RWPE1 (cell line): Measurements from ENCODE around the gene KRT1.

Experiments used
- CTCF ChIA-PET: fragments of 350-600 bp; sonication (Branson Sonifier 250); formaldehyde crosslinking; extraction: SDS; loops from one replicate; lab custom pipeline; 2021; lab: Yijun Ruan, JAX
- POLR2A ChIA-PET: fragments of 400-600 bp; formaldehyde crosslinking; extraction: SDS; loops from one replicate; lab custom pipeline; 2020; ENCODE audit warnings: antibody characterized with exemption; ENCODE audit not compliant: low non-redundant PET; lab: Yijun Ruan, JAX
- DNase-seq: peaks from one replicate; pipeline ENCODE4 v3.0.0; 2012; ENCODE audit warnings: low spot score
- H3K27ac ChIP-seq: fragments of 450-650 bp; 2 replicates; pipeline ENCODE4 v1.5.1; 2017
- TF ChIP-seq, protein P1 (sequence below): fragments of 450-650 bp; conservative IDR thresholded peaks from 2 replicates; pipeline ENCODE4 v1.5.1; 2017; ENCODE audit warnings: low read depth, mild to moderate bottlenecking

Gene KRT1

DNA sequence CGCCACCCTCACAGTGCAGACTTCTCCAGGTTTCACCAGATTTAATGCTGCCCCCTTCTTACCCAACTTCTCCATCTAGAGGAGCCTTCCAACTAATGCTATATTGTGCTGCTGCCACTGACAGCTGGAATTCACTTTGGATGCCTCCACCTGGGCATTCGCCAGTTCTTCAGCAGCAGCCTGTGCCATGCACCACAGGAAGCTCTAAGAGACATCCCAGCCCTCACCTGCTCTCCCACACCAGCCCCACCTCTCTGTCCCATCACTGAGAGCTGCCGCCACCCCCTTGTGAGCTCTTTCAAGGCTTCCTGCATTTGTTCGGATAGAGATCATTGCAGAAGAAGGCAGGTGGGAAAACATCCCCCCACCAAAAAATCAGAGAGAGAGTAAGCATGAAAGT, 23.6 kb downstream of the KRT1 start:
- DNase-seq: no peak
- TF ChIP-seq, protein P1, sequence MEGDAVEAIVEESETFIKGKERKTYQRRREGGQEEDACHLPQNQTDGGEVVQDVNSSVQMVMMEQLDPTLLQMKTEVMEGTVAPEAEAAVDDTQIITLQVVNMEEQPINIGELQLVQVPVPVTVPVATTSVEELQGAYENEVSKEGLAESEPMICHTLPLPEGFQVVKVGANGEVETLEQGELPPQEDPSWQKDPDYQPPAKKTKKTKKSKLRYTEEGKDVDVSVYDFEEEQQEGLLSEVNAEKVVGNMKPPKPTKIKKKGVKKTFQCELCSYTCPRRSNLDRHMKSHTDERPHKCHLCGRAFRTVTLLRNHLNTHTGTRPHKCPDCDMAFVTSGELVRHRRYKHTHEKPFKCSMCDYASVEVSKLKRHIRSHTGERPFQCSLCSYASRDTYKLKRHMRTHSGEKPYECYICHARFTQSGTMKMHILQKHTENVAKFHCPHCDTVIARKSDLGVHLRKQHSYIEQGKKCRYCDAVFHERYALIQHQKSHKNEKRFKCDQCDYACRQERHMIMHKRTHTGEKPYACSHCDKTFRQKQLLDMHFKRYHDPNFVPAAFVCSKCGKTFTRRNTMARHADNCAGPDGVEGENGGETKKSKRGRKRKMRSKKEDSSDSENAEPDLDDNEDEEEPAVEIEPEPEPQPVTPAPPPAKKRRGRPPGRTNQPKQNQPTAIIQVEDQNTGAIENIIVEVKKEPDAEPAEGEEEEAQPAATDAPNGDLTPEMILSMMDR: no peak
- ChIA-PET POLR2A (no interaction called here), CTCF (interaction anchor here (0.9 kb wide), 1 partner anchor 223 kb away, joined by 3 read pairs; no protein-coding TSS in a partner anchor)
- H3K27ac ChIP-seq: no peak overlapping the region

DNA sequence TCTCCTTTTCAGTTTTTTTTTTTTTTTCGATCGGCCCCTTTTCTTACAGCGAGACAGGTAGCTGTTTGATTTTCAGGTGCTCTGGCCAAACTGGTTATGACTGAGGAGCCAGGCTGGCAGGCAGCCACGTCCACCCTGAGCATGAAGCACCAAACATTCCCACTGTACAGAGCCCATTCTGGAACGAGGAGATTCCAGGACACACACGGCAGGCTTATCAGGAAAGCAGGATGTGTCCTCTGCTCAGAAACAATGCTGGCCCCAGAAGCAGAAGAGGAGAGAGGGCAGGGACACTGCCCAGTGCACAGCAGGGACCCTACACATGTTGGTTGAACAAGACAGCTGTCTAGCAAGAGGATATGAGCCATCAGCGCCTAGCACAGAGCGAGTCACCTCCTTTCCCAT, 24.5 kb downstream of the KRT1 start:
- ChIA-PET POLR2A (no interaction called here), CTCF (interaction anchor here (0.9 kb wide), 1 partner anchor 224 kb away, joined by 3 read pairs; no protein-coding TSS in a partner anchor)
- DNase-seq: peak; percentile 36
- TF ChIP-seq, protein P1: no peak
- H3K27ac ChIP-seq: no peak overlapping the region

DNA sequence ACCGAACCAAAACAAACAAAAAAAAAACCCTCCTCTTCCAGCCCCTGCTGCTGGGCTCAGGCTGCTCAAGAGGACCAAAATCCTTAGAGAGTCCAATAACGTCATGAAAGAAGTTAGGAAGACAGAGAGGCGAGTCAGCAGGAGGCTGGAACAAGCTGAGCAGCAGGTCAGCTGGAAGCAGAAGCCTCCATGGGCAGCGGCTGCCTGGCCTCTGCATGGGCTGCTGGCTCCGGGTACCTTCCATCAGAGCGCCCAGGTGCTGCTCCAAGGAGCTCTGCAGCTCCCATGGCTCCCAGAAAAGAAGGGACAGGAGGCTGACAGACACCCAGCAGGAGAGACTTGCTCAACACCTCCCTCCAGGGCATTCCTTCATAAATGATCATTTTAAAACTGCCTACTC, 25.0 kb downstream of the KRT1 start:
- TF ChIP-seq, protein P1: no peak
- POLR2A ChIA-PET: no interaction called here
- CTCF ChIA-PET: interaction anchor here (0.6 to 0.7 kb wide), 2 partner anchors 115 to 224 kb away, joined by 3 read pairs; no protein-coding TSS in a partner anchor
- H3K27ac ChIP-seq: no peak overlapping the region
- DNase-seq: peak; percentile 17

DNA sequence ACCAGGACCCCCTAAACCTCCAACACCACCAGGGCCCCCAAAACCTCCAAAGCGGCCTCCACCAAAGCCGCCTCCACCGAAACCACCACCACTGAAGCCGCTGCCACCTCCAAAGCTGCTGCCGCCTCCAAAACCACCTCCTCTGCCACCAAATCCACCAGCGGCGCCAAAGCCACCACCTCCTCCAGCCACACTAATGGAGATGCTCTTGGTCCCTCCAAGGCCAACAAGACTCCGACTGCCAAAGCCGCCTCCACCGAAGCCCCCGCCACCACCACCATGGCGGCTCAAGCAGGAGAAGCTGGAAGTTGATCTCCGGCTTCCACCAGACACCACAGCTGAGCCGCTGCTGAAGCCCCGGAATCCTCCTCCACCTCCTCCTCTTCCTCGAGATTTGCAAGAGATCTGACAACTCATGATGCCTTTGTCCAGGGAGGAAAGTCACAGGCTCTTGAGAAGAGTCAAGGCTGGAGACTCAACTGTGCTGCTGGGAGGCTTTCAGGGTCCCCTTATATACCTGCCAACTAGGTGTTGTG, 28.4 kb downstream of the KRT1 start, which contains the start of gene KRT2:
TSS of gene KRT2 (minus strand) at position 486 of the 536 bp plus-strand sequence. CDS start at position 417, 69 bp downstream.
- no peak for DNase-seq
- no peak within 1 kb of the TSS for H3K27ac ChIP-seq
- TF ChIP-seq, protein P1: no peak
- CTCF ChIA-PET: no interaction called here
- POLR2A ChIA-PET: no interaction called here

DNA sequence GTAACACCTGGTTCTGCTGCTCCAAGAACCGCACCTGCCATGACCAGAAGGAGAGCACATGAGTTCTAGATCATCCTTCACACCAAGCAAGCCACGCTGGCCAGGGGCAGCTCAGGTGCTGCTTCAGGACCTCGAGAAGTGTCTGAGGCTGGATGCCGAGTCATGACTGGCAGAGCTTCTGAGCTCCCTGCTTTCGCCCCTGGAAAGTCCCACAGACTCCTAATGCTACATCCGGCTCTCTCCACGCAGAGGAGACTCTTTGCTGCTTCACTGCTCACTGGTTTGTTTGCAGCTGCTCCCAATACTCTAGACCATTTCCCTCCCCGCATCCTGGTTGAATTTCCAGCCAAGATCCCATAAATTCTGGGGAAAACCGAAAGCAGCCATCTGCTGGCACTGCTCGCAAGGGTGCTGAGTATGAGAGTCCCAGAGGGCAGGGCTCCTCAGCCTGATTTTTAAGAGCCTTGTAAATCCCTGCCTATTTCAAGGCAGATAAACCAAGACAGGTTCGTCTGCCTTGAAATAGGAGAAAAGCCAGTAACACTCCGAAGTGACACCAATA, 29.6 kb downstream of the KRT1 start:
- TF ChIP-seq, protein P1: no peak

DNA sequence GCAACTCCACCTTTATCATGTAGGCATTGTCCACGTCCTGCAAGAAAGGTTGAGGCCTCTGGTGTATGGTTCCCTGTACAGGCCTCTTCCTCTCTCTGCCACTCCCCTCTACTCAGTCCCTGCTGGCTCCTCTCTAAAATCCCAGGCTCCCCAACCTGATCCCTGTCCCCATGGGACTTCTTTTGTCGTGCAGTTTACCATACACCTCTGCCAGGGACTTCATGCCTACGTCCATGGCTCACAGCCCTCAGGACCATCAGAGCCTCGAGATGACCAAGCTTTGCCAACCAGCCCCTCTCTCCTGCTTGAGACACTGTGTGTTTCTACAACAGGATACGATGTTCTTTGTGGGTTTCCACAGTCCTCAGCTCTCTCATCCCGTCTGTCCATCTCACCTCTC, 31.1 kb downstream of the KRT1 start:
- ChIA-PET POLR2A (no interaction called here), CTCF (no interaction called here)
- TF ChIP-seq, protein P1: no peak
- H3K27ac ChIP-seq: no peak overlapping the region
- no peak for DNase-seq

More for the DNA sequence above, 29.6 kb downstream of the KRT1 start:
- no peak for DNase-seq
- no peak overlapping the region for H3K27ac ChIP-seq
- POLR2A ChIA-PET: no interaction called here
- CTCF ChIA-PET: interaction anchor here (0.7 kb wide), 1 partner anchor 229 kb away, joined by 4 read pairs; no protein-coding TSS in a partner anchor
